Vagina (tissue), 2 donors: ENCODE data around the gene FOXF2.

Experiments
- CTCF ChIP-seq, 3 experiments: fragments of 450-650 bp in 2 of 3; fragments of 200-600 bp in 1 of 3; sonication (generic) in 1 of 3; IDR thresholded peaks; one replicate each; pipeline ENCODE4 v1.5.1; 2017 to 2019; ENCODE audit warnings: antibody characterized with exemption in 3 of 3, mild to moderate bottlenecking in 2 of 3, moderate library complexity in 2 of 3
- POLR2A ChIP-seq, 2 donors: fragments of 450-650 bp; IDR thresholded peaks; one replicate each; pipeline ENCODE4 v1.6.1; 2017; ENCODE audit warnings: antibody characterized with exemption in 2 of 2, mild to moderate bottlenecking in 2 of 2, moderate library complexity in 2 of 2

- TF ChIP-seq CTCF (IDR thresholded peaks at IDR 0.05) (no peak), POLR2A (IDR thresholded peaks at IDR 0.05) (no peak)
These were observed 21.6 kb upstream of the FOXF2 start for GRCh38 chr6:1367771-1368170.
